ENCODE measurements around the gene STAT6.

Gene STAT6

GRCh38 chr12:57047981-57048380 lies 63.2 kb downstream of the STAT6 start:
- no peak for DNase-seq (ENCODE audit: low read depth)

- DNase-seq (ENCODE audit: low read depth): no peak
These were observed 63.9 kb downstream of the STAT6 start for GRCh38 chr12:57046947-57047890.

- DNase-seq (ENCODE audit: low read depth): no peak
These were observed 64.9 kb downstream of the STAT6 start for GRCh38 chr12:57046086-57046791.
